Measurements from ENCODE around the gene FZD8. TPM values are rescaled to one million over a fixed set of nuclear protein-coding genes. Genes with fewer than 3 reads are reported as not detected.

Gene FZD8
- total RNA-seq, 1 donor from 2014 or later = 16.5 TPM

DNA sequence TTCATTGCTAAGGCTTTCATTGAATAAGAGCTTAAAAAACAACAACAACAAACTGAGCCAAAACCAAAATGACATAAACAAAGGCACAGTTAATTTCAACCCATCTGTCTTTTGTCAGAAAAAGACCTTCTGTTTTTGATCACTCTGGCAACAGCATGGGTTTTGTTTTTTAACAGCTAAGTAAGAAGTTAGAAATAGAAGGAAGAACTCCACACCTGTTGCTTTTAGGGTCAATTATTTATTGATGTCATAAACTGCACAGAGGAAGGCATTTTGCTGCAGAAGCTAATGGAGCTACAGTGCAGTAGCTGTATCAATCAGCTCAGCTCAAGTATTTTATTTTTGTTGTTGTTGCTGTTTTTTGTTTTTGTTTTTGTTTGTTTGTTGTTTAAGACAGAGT, 53.3 kb downstream of the FZD8 start:
- no peak for DNase-seq (ENCODE audit: low spot score in 2 of 2, unreplicated experiment in 2 of 2)
- H3K4me3 Mint-ChIP-seq = no peak overlapping the region
- no peak overlapping the region for H3K27ac Mint-ChIP-seq
- H3K27me3 Mint-ChIP-seq (ENCODE audit: low read depth) = peaks cover 22% of the 10 kb centered on the region
- no peaks in the 10 kb centered on the region for H3K36me3 Mint-ChIP-seq
- TF ChIP-seq, protein P1, sequence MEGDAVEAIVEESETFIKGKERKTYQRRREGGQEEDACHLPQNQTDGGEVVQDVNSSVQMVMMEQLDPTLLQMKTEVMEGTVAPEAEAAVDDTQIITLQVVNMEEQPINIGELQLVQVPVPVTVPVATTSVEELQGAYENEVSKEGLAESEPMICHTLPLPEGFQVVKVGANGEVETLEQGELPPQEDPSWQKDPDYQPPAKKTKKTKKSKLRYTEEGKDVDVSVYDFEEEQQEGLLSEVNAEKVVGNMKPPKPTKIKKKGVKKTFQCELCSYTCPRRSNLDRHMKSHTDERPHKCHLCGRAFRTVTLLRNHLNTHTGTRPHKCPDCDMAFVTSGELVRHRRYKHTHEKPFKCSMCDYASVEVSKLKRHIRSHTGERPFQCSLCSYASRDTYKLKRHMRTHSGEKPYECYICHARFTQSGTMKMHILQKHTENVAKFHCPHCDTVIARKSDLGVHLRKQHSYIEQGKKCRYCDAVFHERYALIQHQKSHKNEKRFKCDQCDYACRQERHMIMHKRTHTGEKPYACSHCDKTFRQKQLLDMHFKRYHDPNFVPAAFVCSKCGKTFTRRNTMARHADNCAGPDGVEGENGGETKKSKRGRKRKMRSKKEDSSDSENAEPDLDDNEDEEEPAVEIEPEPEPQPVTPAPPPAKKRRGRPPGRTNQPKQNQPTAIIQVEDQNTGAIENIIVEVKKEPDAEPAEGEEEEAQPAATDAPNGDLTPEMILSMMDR (IDR thresholded peaks at IDR 0.05; ENCODE audit: unreplicated experiment) = no peak
- H3K9me3 Mint-ChIP-seq = peaks cover 24% of the 10 kb centered on the region
- H3K4me1 Mint-ChIP-seq = no peaks in the 10 kb centered on the region

Other genes with a start within 250 kb of the FZD8 start
- not detected in 3 replicates for gene GJD4, start 37.0 kb downstream of the FZD8 start, total RNA-seq

Measured in mesothelial cell of epicardium (in vitro differentiated cells).